Neural cell (in vitro differentiated cells): ENCODE data around the gene ZNF300. TPM values are rescaled to one million over a fixed set of nuclear protein-coding genes. Genes with fewer than 3 reads are reported as not detected.

ENCODE experiments used
- H2AFZ ChIP-seq: fragments of 200-600, 300-800 bp; sonication (generic), shearing (Covaris generic); 2 replicates; pipeline ENCODE4 v1.6.0; 2014; ENCODE audit warnings: low read depth, mild to moderate bottlenecking, antibody characterized with exemption, low read length, moderate library complexity
- H3F3A ChIP-seq: fragments of 200-600 bp; shearing (Covaris generic); 2 replicates; pipeline ENCODE4 v1.6.1; 2016; ENCODE audit warnings: mild to moderate bottlenecking, moderate library complexity, mixed read lengths, antibody characterized with exemption, low read length; ENCODE audit not compliant: insufficient read depth, poor library complexity, severe bottlenecking
- H3K27ac ChIP-seq: fragments of 200-600, 300-800 bp; sonication (generic), shearing (Covaris generic); 2 replicates; pipeline ENCODE4 v1.5.1; 2014; ENCODE audit warnings: mild to moderate bottlenecking, low read length, moderate library complexity
- H3K27me3 ChIP-seq: fragments of 300-800, 200-600 bp; sonication (generic), shearing (Covaris generic); 2 replicates; pipeline ENCODE4 v1.6.0; 2014; ENCODE audit warnings: mild to moderate bottlenecking, low read depth, low read length, moderate library complexity; ENCODE audit not compliant: insufficient read depth
- H3K36me3 ChIP-seq: fragments of 300-800, 200-600 bp; sonication (generic), shearing (Covaris generic); 2 replicates; pipeline ENCODE4 v1.5.1; 2014; ENCODE audit warnings: mild to moderate bottlenecking, antibody characterized with exemption, low read length, moderate library complexity; ENCODE audit not compliant: insufficient read depth
- H3K4me2 ChIP-seq: fragments of 300-800, 200-600 bp; sonication (generic), shearing (Covaris generic); 2 replicates; pipeline ENCODE4 v1.6.0; 2014; ENCODE audit warnings: mild to moderate bottlenecking, low read length
- H3K4me3 ChIP-seq: fragments of 300-800, 200-600 bp; sonication (generic), shearing (Covaris generic); 2 replicates; pipeline ENCODE4 v1.5.1; 2014; ENCODE audit warnings: mild to moderate bottlenecking, low read length, moderate library complexity
- H3K79me2 ChIP-seq: fragments of 200-600 bp; shearing (Covaris generic); replicated peaks from 2 replicates; pipeline ENCODE4 v1.6.0; 2014; ENCODE audit warnings: mild to moderate bottlenecking, low read length, moderate library complexity; ENCODE audit not compliant: insufficient read depth
- H3K9ac ChIP-seq: fragments of 300-800, 200-600 bp; sonication (generic), shearing (Covaris generic); 2 replicates; pipeline ENCODE4 v1.6.1; 2016; ENCODE audit warnings: mild to moderate bottlenecking, low read length, mixed read lengths
- H3K9me2 ChIP-seq: fragments of 200-600 bp; shearing (Covaris generic); 2 replicates; pipeline ENCODE4 v1.6.1; 2016; ENCODE audit warnings: mild to moderate bottlenecking, low read length, mixed read lengths; ENCODE audit not compliant: insufficient read depth
- H3K9me3 ChIP-seq: fragments of 200-600, 300-800 bp; sonication (generic), shearing (Covaris generic); 2 replicates; pipeline ENCODE4 v1.6.1; 2016; ENCODE audit warnings: mild to moderate bottlenecking, mixed run types, low read length, moderate library complexity, mixed read lengths
- H4K20me1 ChIP-seq: fragments of 200-600 bp; shearing (Covaris generic); 2 replicates; pipeline ENCODE4 v1.6.1; 2016; ENCODE audit warnings: mild to moderate bottlenecking, mixed run types; ENCODE audit not compliant: insufficient read depth
- CTCF ChIP-seq: fragments of 450-650 bp; IDR thresholded peaks from 2 replicates; pipeline ENCODE4 v1.5.1; 2014; ENCODE audit warnings: antibody characterized with exemption, mild to moderate bottlenecking, moderate library complexity; ENCODE audit not compliant: poor library complexity, severe bottlenecking
- EP300 ChIP-seq: fragments of 450-650 bp; conservative IDR thresholded peaks from 2 replicates; pipeline ENCODE4 v1.6.1; 2014; ENCODE audit warnings: antibody characterized with exemption, mild to moderate bottlenecking, moderate library complexity; ENCODE audit not compliant: poor library complexity, severe bottlenecking
- EZH2 ChIP-seq: fragments of 200-600, 300-800 bp; shearing (Covaris generic), sonication (generic); IDR thresholded peaks from 2 replicates; pipeline ENCODE4 v1.6.1; 2014; ENCODE audit warnings: antibody characterized with exemption, low read length, borderline replicate concordance, mild to moderate bottlenecking; ENCODE audit not compliant: insufficient read depth, poor library complexity, severe bottlenecking
- MXI1 ChIP-seq: fragments of 450-650 bp; conservative IDR thresholded peaks from 2 replicates; pipeline ENCODE4 v1.6.1; 2014; ENCODE audit warnings: antibody characterized with exemption, mild to moderate bottlenecking; ENCODE audit not compliant: poor library complexity, severe bottlenecking
- POLR2AphosphoS5 ChIP-seq: IDR thresholded peaks from 2 replicates; pipeline ENCODE4 v1.6.1; 2012
- RAD21 ChIP-seq: fragments of 450-650 bp; conservative IDR thresholded peaks from 2 replicates; pipeline ENCODE4 v1.6.1; 2014; ENCODE audit warnings: antibody characterized with exemption, mild to moderate bottlenecking, moderate library complexity
- REST ChIP-seq: IDR thresholded peaks from 2 replicates; pipeline ENCODE4 v1.6.1; 2012; ENCODE audit warnings: borderline replicate concordance
- SMC3 ChIP-seq: fragments of 450-650 bp; conservative IDR thresholded peaks from 2 replicates; pipeline ENCODE4 v1.6.1; 2014; ENCODE audit warnings: antibody characterized with exemption, mild to moderate bottlenecking, moderate library complexity; ENCODE audit not compliant: poor library complexity
- TAF1 ChIP-seq: IDR thresholded peaks from 2 replicates; pipeline ENCODE4 v1.6.1; 2012; ENCODE audit warnings: low read depth
- polyA plus RNA-seq: library from polyadenylated mRNA; depleted of rRNA; stranded (reverse); fragments of >200 nt; gene quantifications from 2 replicates; pipeline ENCODE4 v1.2.3, GENCODE V29; 2014

The ZNF300 gene
- polyA plus RNA-seq, 1 donor from 2014 or later = 126 TPM

GRCh38 chr5:150946351-150946905 is 41.6 kb upstream of the ZNF300 start:
- no peak overlapping the region for H3K9ac ChIP-seq
- no peak overlapping the region for H2AFZ ChIP-seq
- no peaks in the 10 kb centered on the region for H3K9me2 ChIP-seq
- no peak overlapping the region for H3K4me3 ChIP-seq
- H4K20me1 ChIP-seq = no peaks in the 10 kb centered on the region
- H3K4me2 ChIP-seq = no peak overlapping the region
- TF ChIP-seq SMC3 (no peak), EZH2 (no peak), RAD21 (no peak), MXI1 (no peak), TAF1 (no peak), EP300 (no peak), REST (no peak), POLR2AphosphoS5 (no peak), CTCF (no peak)
- no peaks in the 10 kb centered on the region for H3K9me3 ChIP-seq
- no peaks in the 10 kb centered on the region for H3K27me3 ChIP-seq
- no peak overlapping the region for H3K27ac ChIP-seq
- no peaks in the 10 kb centered on the region for H3K36me3 ChIP-seq
- no peaks in the 10 kb centered on the region for H3K79me2 ChIP-seq
- H3F3A ChIP-seq = no peaks in the 10 kb centered on the region

- no peak overlapping the region for H3K4me2 ChIP-seq
- no peak overlapping the region for H3K4me3 ChIP-seq
- no peaks in the 10 kb centered on the region for H3K79me2 ChIP-seq
- H3K9me3 ChIP-seq = no peaks in the 10 kb centered on the region
- H2AFZ ChIP-seq = no peak overlapping the region
- no peaks in the 10 kb centered on the region for H3K36me3 ChIP-seq
- no peaks in the 10 kb centered on the region for H3F3A ChIP-seq
- no peak for TF ChIP-seq RAD21
- TF ChIP-seq REST = no peak
- TF ChIP-seq MXI1 = no peak
- TF ChIP-seq TAF1 = no peak
- no peak for TF ChIP-seq SMC3
- no peak for TF ChIP-seq EZH2
- no peak for TF ChIP-seq CTCF
- no peak for TF ChIP-seq EP300
- no peak for TF ChIP-seq POLR2AphosphoS5
- H3K27me3 ChIP-seq = no peaks in the 10 kb centered on the region
- H3K9me2 ChIP-seq = no peaks in the 10 kb centered on the region
- no peak overlapping the region for H3K9ac ChIP-seq
- H4K20me1 ChIP-seq = no peaks in the 10 kb centered on the region
- H3K27ac ChIP-seq = no peak overlapping the region
Observed at GRCh38 chr5:150945947-150946346, 41.2 kb upstream of the ZNF300 start.
